Brain microvascular endothelial cell (primary cell): ENCODE data around the gene KRTAP27-1.

Experiments
- DNase-seq: peaks from one replicate; pipeline ENCODE4 v3.0.0-alpha.2; 2020
- H3K27ac ChIP-seq: fragments of 250-450 bp; sonication (Bioruptor Pico); 2 replicates; pipeline ENCODE4 v1.5.1; 2020; ENCODE audit warnings: mild to moderate bottlenecking, moderate library complexity
- H3K27me3 ChIP-seq: fragments of 250-450 bp; sonication (Bioruptor Pico); replicated peaks from 2 replicates; pipeline ENCODE4 v1.5.1; 2020; ENCODE audit warnings: mild to moderate bottlenecking
- H3K36me3 ChIP-seq: fragments of 250-450 bp; sonication (Bioruptor Pico); replicated peaks from 2 replicates; pipeline ENCODE4 v1.5.1; 2020; ENCODE audit warnings: mild to moderate bottlenecking
- H3K4me3 ChIP-seq: 2 replicates; pipeline ENCODE4 v1.5.1; 2011; ENCODE audit warnings: low read depth, mild to moderate bottlenecking, control low read depth, low read length, moderate library complexity
- CTCF ChIP-seq: IDR thresholded peaks from 2 replicates; pipeline ENCODE4 v1.5.1; 2011; ENCODE audit warnings: low read depth, mild to moderate bottlenecking, moderate library complexity, low read length, control low read depth, inconsistent platforms; ENCODE audit errors: missing control alignments
- in situ Hi-C: cut with HindIII; loops from 2 replicates; pipeline ENCODE4 v1.10.0; 2017; ENCODE audit warnings: low sequenced_read_pairs, low pct_ligation_motif_present

The KRTAP27-1 gene

GRCh38 chr21:30337276-30337744 is at the start of gene KRTAP27-1:
TSS of gene KRTAP27-1 (minus strand) at chr21:30337694. CDS start at chr21:30337668, 26 bp downstream.
- no peak for TF ChIP-seq CTCF
- H3K4me3 ChIP-seq, result no peak within 1 kb of the TSS
- DNase-seq, result no peak
- no peaks in the 10 kb centered on the region for H3K27me3 ChIP-seq
- no peak within 1 kb of the TSS for H3K27ac ChIP-seq
- no peaks in the 10 kb centered on the region for H3K36me3 ChIP-seq
- in situ Hi-C loops, result no loop called here

- no peaks in the 10 kb centered on the region for H3K36me3 ChIP-seq
- H3K27ac ChIP-seq, result no peak overlapping the region
Measured at GRCh38 chr21:30382201-30382600, 44.7 kb upstream of the KRTAP27-1 start.

GRCh38 chr21:30372139-30372770 is 34.8 kb upstream of the KRTAP27-1 start, which contains the start of gene KRTAP13-2:
TSS of gene KRTAP13-2 (minus strand) at chr21:30372271. CDS start at chr21:30372213, 58 bp downstream.
- in situ Hi-C loops, result no loop called here
- TF ChIP-seq CTCF, result no peak
- no peak within 1 kb of the TSS for H3K4me3 ChIP-seq
- H3K36me3 ChIP-seq, result no peaks in the 10 kb centered on the region
- DNase-seq, result no peak
- H3K27ac ChIP-seq, result no peak within 1 kb of the TSS
- H3K27me3 ChIP-seq, result no peaks in the 10 kb centered on the region

More at GRCh38 chr21:30382201-30382600, 44.7 kb upstream of the KRTAP27-1 start:
- Histone ChIP-seq H3K27me3 (no peaks in the 10 kb centered on the region), H3K4me3 (no peak overlapping the region)
- in situ Hi-C loops, result no loop called here
- DNase-seq, result no peak
- no peak for TF ChIP-seq CTCF

- no peak for TF ChIP-seq CTCF
- no peaks in the 10 kb centered on the region for H3K27me3 ChIP-seq
- no peak overlapping the region for H3K4me3 ChIP-seq
- no peaks in the 10 kb centered on the region for H3K36me3 ChIP-seq
- in situ Hi-C loops, result no loop called here
- no peak for DNase-seq
- no peak overlapping the region for H3K27ac ChIP-seq
Measured at GRCh38 chr21:30355906-30356305, 18.4 kb upstream of the KRTAP27-1 start.

- Histone ChIP-seq H3K36me3 (no peaks in the 10 kb centered on the region), H3K4me3 (no peak overlapping the region), H3K27ac (no peak overlapping the region), H3K27me3 (no peaks in the 10 kb centered on the region)
- DNase-seq, result no peak
- in situ Hi-C loops, result no loop called here
- no peak for TF ChIP-seq CTCF
Measured at GRCh38 chr21:30354308-30355005, 17.0 kb upstream of the KRTAP27-1 start.
